B cell (primary cell): ENCODE measurements around the gene CTDSP2. TPM values are rescaled to one million over a fixed set of nuclear protein-coding genes. Genes with fewer than 3 reads are reported as not detected.

ENCODE experiments used
- ATAC-seq: fragments of 200-7000 bp; cut with Tn5 transposase; one replicate; pipeline ENCODE4 v1.10.0; 2021; ENCODE audit warnings: low read depth, mild to moderate bottlenecking, moderate number of reproducible peaks, moderate library complexity
- CTCF ChIA-PET: fragments of 350-600 bp; sonication (Branson Sonifier 250); formaldehyde crosslinking; loops from one replicate; lab custom pipeline; 2021; ENCODE audit warnings: antibody characterized with exemption, inconsistent platforms; lab: Charles Lee
- POLR2A ChIA-PET: fragments of 350-600 bp; sonication (Branson Sonifier 250); formaldehyde crosslinking; loops from one replicate; lab custom pipeline; 2021; ENCODE audit warnings: antibody characterized with exemption; lab: Charles Lee
- DNase-seq: peaks from one replicate; pipeline ENCODE4 v3.0.0; 2013
- H2AFZ ChIP-seq: 2 replicates; pipeline ENCODE4 v1.6.1; 2012; ENCODE audit warnings: mild to moderate bottlenecking, low read depth, low read length; ENCODE audit not compliant: insufficient read depth, poor library complexity, severe bottlenecking
- H3K27ac ChIP-seq, 2 donors: 1 replicate in 1 of 2; 2 replicates in 1 of 2; pipeline ENCODE4 v1.5.1; 2012 to 2013; ENCODE audit warnings: low read length in 2 of 2, mild to moderate bottlenecking in 2 of 2, moderate library complexity in 1 of 2
- H3K27me3 ChIP-seq, 4 experiments: fragments of 200-600 bp in 1 of 4; sonication (generic) in 1 of 4; replicated peaks in 1 of 4; 1 replicate in 2 of 4; 2 replicates in 2 of 4; pipeline versions ENCODE4 v1.6.1 to v1.7.0; 2013 to 2016; ENCODE audit warnings: low read length in 3 of 4, mild to moderate bottlenecking in 2 of 4, mixed read lengths in 1 of 4, moderate library complexity in 1 of 4; ENCODE audit not compliant: insufficient read depth in 4 of 4, control insufficient read depth in 3 of 4; ENCODE audit errors: control extremely low read depth in 1 of 4
- H3K36me3 ChIP-seq, 2 experiments: replicated peaks in 1 of 2; 1 replicate in 1 of 2; 2 replicates in 1 of 2; pipeline versions ENCODE4 v1.6.1 to v1.7.1; 2013; ENCODE audit warnings: low read length in 1 of 2; ENCODE audit not compliant: insufficient read depth in 2 of 2, control insufficient read depth in 1 of 2; ENCODE audit errors: control extremely low read depth in 1 of 2, extremely low read depth in 1 of 2
- H3K4me1 ChIP-seq, 2 donors: fragments of 200-600 bp in 1 of 2; sonication (generic) in 1 of 2; 1 replicate in 1 of 2; 2 replicates in 1 of 2; pipeline versions ENCODE4 v1.5.1 to v1.6.1; 2013 to 2017; ENCODE audit warnings: low read length in 2 of 2; ENCODE audit not compliant: control insufficient read depth in 2 of 2, insufficient read depth in 2 of 2
- H3K4me2 ChIP-seq: replicated peaks from 2 replicates; pipeline ENCODE3; 2012; ENCODE audit warnings: mild to moderate bottlenecking, low read depth, low read length; ENCODE audit not compliant: poor library complexity, severe bottlenecking
- H3K4me3 ChIP-seq, 5 experiments: fragments of 200-600 bp in 1 of 5; sonication (generic) in 1 of 5; 1 replicate in 3 of 5; 2 replicates in 2 of 5; pipeline versions ENCODE4 v1.5.1 to v1.7.0; 2011 to 2016; ENCODE audit warnings: low read length in 4 of 5, mild to moderate bottlenecking in 4 of 5, low read depth in 2 of 5, control low read depth in 1 of 5, moderate library complexity in 1 of 5; ENCODE audit not compliant: insufficient read depth in 1 of 5; ENCODE audit errors: control extremely low read depth in 1 of 5, extremely low read depth in 1 of 5
- H3K79me2 ChIP-seq: fragments of 200-600 bp; sonication (generic); one replicate; pipeline ENCODE4 v1.6.0; 2016; ENCODE audit warnings: low read length; ENCODE audit not compliant: control insufficient read depth, insufficient read depth
- H3K9ac ChIP-seq: fragments of 200-600 bp; sonication (generic); 2 replicates; pipeline ENCODE4 v1.6.1; 2017; ENCODE audit warnings: mild to moderate bottlenecking, low read length, moderate library complexity
- H3K9me3 ChIP-seq, 3 donors: one replicate each; pipeline versions ENCODE4 v1.6.1 to v1.7.1; 2013; ENCODE audit warnings: low read length in 2 of 3; ENCODE audit not compliant: control insufficient read depth in 2 of 3, insufficient read depth in 1 of 3; ENCODE audit errors: control extremely low read depth in 1 of 3
- H4K20me1 ChIP-seq: 2 replicates; pipeline ENCODE4 v1.6.0; 2012; ENCODE audit warnings: mild to moderate bottlenecking, low read length; ENCODE audit not compliant: insufficient read depth, control insufficient read depth, poor library complexity, severe bottlenecking
- H3K27ac Mint-ChIP-seq: one replicate; pipeline ENCODE4 v1.8.0; 2021; ENCODE audit warnings: mixed read lengths
- H3K27me3 Mint-ChIP-seq: one replicate; pipeline ENCODE4 v1.8.0; 2021; ENCODE audit warnings: mixed read lengths
- H3K4me1 Mint-ChIP-seq: one replicate; pipeline ENCODE4 v1.8.0; 2021; ENCODE audit warnings: mixed read lengths
- H3K4me3 Mint-ChIP-seq: one replicate; pipeline ENCODE4 v1.8.0; 2021; ENCODE audit warnings: mixed read lengths
- H3K9me3 Mint-ChIP-seq: one replicate; pipeline ENCODE4 v1.8.0; 2022; ENCODE audit warnings: mixed read lengths; ENCODE audit not compliant: insufficient read depth
- CTCF ChIP-seq: fragments of 200-600 bp; IDR thresholded peaks from one replicate; pipeline ENCODE4 v1.8.0; 2022; ENCODE audit warnings: antibody characterized with exemption, mild to moderate bottlenecking
- EZH2 ChIP-seq: IDR thresholded peaks from 2 replicates; pipeline ENCODE4 v1.6.1; 2012; ENCODE audit warnings: borderline replicate concordance, low read depth, mild to moderate bottlenecking, moderate library complexity, low read length; ENCODE audit not compliant: insufficient read depth, poor library complexity, severe bottlenecking
- WGBS: methylation state at CpG from one replicate; pipeline ENCODE4 v1.1.5; 2013; ENCODE audit warnings: missing lambda C conversion rate; ENCODE audit not compliant: insufficient coverage; 5-methylcytosine and 5-hydroxymethylcytosine counted together
- intact Hi-C: fragments of 100-400 bp; cut with micrococcal nuclease; formaldehyde crosslinking; loops from one replicate; pipeline ENCODE4 v1.10.0; 2022
- polyA plus RNA-seq: library from polyadenylated mRNA; depleted of rRNA; stranded (reverse); fragments of >200 nt; gene quantifications from 2 replicates; pipeline ENCODE4 v1.2.3, GENCODE V29; 2012
- total RNA-seq, 2 donors: library from RNA; stranded (reverse); fragments of 120-200 nt in 1 of 2; gene quantifications; 1 replicate in 1 of 2; 2 replicates in 1 of 2; pipeline versions ENCODE4 v1.2.3 to v1.2.4, GENCODE V29; 2013 to 2022

The CTDSP2 gene
- total and polyA plus RNA-seq, 2 donors (not counting 1 experiment from before 2014, with no cell fraction given), result 99.1 to 209 TPM

DNA sequence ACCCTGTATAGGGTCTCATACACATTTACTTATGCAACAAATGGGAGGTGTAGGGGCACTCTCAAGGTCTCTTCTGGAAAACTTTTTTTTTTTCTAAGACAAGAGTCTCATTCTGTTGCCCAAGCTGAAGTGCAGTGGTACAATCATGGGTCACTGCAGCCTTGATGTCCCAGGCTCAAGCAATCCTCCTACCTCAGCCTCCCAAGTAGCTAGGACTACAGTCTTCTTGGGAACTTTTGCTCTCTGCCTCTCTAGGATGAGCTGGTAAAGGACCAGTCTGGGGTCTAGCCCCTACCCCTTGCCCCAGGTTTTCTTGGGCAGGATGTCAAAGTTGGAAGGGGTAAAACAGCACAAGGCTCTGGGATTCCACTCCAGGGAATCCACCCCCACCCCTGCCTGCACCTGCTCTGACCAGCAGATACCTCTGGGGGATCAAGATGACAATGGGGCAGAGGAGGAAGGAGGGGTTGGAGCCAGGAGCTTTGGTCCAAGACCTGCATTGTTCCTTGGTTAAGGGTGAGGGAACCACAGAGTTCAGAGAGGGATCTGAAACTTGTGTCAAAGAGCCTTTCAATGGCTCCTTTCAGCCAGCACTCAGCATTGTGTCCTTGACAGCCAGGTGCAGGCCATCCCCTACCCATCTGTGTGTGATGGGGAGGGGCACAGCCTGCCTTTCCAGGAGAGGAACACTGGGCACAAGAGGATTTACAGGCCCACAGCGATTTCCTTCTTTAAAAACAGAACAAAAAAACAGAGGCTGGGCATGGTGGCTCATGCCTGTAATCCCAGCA lies 12.2 kb downstream of the CTDSP2 start:
- Histone ChIP-seq H3K27me3 (no peaks in the 10 kb centered on the region), H4K20me1 (peaks cover 99% of the 10 kb centered on the region), H3K4me2 (peak overlapping the region; percentile 35), H3K36me3 (peaks cover 0 to 10% of the 10 kb centered on the region in 2 experiments), H3K4me3 (no peak overlapping the region), H3K9me3 (no peaks in the 10 kb centered on the region), H2AFZ (no peak overlapping the region), H3K4me1 (peaks cover 78 to 86% of the 10 kb centered on the region in 2 donors), H3K9ac (no peak overlapping the region), H3K27ac (peak overlapping the region in 1 of 2 donors; percentile 67), H3K79me2 (peaks cover 97% of the 10 kb centered on the region)
- H3K4me1 Mint-ChIP-seq, result peaks cover 80% of the 10 kb centered on the region
- no peak for DNase-seq
- H3K9me3 Mint-ChIP-seq, result no peaks in the 10 kb centered on the region
- no peak for ATAC-seq
- TF ChIP-seq EZH2 (no peak), CTCF (no peak)
- H3K4me3 Mint-ChIP-seq, result peak overlapping the region; percentile 72
- H3K27ac Mint-ChIP-seq, result peak overlapping the region; percentile 79
- intact Hi-C loops, result loop anchor here (5.0 kb wide), 1 partner anchor 77 kb away; the partner anchor contains the start of gene MARCHF9
- no CpG with 5 or more reads among the region's 1 CpG for WGBS
- POLR2A ChIA-PET, result interaction anchor here (0.6 kb wide), 1 partner anchor 13 kb away, joined by 3 read pairs; no protein-coding TSS in a partner anchor
- no peaks in the 10 kb centered on the region for H3K27me3 Mint-ChIP-seq
- CTCF ChIA-PET, result interaction anchor here (2.2 to 8.4 kb wide), 7 partner anchors 10 to 71 kb away, joined by 7 to 182 read pairs (median 26); partner anchors contain the start of gene CTDSP2
